HCT116 (cell line): ENCODE results near the gene TMEM45B. TPM values are rescaled to one million over a fixed set of nuclear protein-coding genes. Genes with fewer than 3 reads are reported as not detected.

Experiments
- ATAC-seq: fragments of 200-7000 bp; cut with Tn5 transposase; 2 replicates; pipeline ENCODE4 v1.9.1; 2020; ENCODE audit warnings: mild to moderate bottlenecking, moderate library complexity
- BruUV-seq: library from RNA; stranded (reverse); fragments of 400-500 nt; replicated peaks from 2 replicates; lab custom pipeline; 2021; lab: Mats Ljungman, UMichigan
- CTCF ChIA-PET: fragments of 300-600 bp; sonication (Branson Sonifier 250); formaldehyde crosslinking; loops from one replicate; lab custom pipeline; 2021; ENCODE audit warnings: antibody characterized with exemption; lab: Charles Lee
- POLR2A ChIA-PET: fragments of 300-600, 350-600 bp; sonication (Branson Sonifier 250); formaldehyde crosslinking; loops from one replicate; lab custom pipeline; 2021; ENCODE audit warnings: antibody characterized with exemption; lab: Charles Lee
- RAD21 ChIA-PET, 2 experiments: fragments of 300-600 bp; sonication (Branson Sonifier 250); formaldehyde crosslinking; loops; one replicate each; lab custom pipeline; 2023; ENCODE audit warnings: low total read pairs in 2 of 2; ENCODE audit not compliant: uncharacterized antibody in 2 of 2, unreplicated experiment in 2 of 2, low non-redundant PET in 1 of 2; lab: Charles Lee
- DNase-seq: peaks from one replicate; pipeline ENCODE4 v3.0.0-alpha.2; 2010; ENCODE audit warnings: low read depth, low spot score
- H2AFZ ChIP-seq: fragments of 200-600 bp; shearing (Covaris generic), sonication (generic); 2 replicates; pipeline ENCODE4 v1.6.1; 2017; ENCODE audit warnings: low read depth, mixed run types, mixed read lengths, antibody characterized with exemption, low read length; ENCODE audit not compliant: poor library complexity, severe bottlenecking
- H3K27ac ChIP-seq: 2 replicates; pipeline ENCODE4 v1.5.1; 2012; ENCODE audit warnings: low read depth, low read length
- H3K27me3 ChIP-seq: fragments of 200-600 bp; sonication (generic); 2 replicates; pipeline ENCODE4 v1.6.1; 2016; ENCODE audit warnings: mixed run types, low read length, mixed read lengths; ENCODE audit not compliant: insufficient read depth
- H3K36me3 ChIP-seq, 2 experiments: fragments of 200-500 bp in 1 of 2; fragments of 200-600 bp in 1 of 2; sonication (Bioruptor generic) in 1 of 2; sonication (generic) in 1 of 2; 2 replicates each; pipeline versions ENCODE4 v1.5.1 to v1.6.1; 2014 to 2016; ENCODE audit warnings: low read length in 2 of 2, inconsistent platforms in 1 of 2, mixed read lengths in 1 of 2, mixed run types in 1 of 2; ENCODE audit not compliant: insufficient read depth in 2 of 2, control insufficient read depth in 1 of 2
- H3K4me1 ChIP-seq, 2 experiments: fragments of 200-600 bp in 1 of 2; sonication (generic) in 1 of 2; 2 replicates each; pipeline versions ENCODE4 v1.5.1 to v1.6.1; 2012 to 2017; ENCODE audit warnings: low read length in 2 of 2, inconsistent platforms in 1 of 2, mild to moderate bottlenecking in 1 of 2, mixed read lengths in 1 of 2, mixed run types in 1 of 2, moderate library complexity in 1 of 2; ENCODE audit not compliant: insufficient read depth in 2 of 2, control insufficient read depth in 1 of 2
- H3K4me2 ChIP-seq: fragments of 200-600 bp; sonication (generic); 2 replicates; pipeline ENCODE4 v1.6.1; 2017; ENCODE audit warnings: mixed run types, low read length, mixed read lengths
- H3K4me3 ChIP-seq, 2 experiments: fragments of 200-600 bp in 1 of 2; sonication (generic) in 1 of 2; replicated peaks in 1 of 2; 2 replicates each; pipeline ENCODE4 v1.5.1; 2011 to 2016; ENCODE audit warnings: low read length in 2 of 2, control low read depth in 1 of 2, low read depth in 1 of 2, mild to moderate bottlenecking in 1 of 2, mixed read lengths in 1 of 2, mixed run types in 1 of 2
- H3K79me2 ChIP-seq: fragments of 200-600 bp; sonication (generic); 2 replicates; pipeline ENCODE4 v1.6.1; 2017; ENCODE audit warnings: mild to moderate bottlenecking, mixed run types, low read length, moderate library complexity, mixed read lengths; ENCODE audit not compliant: insufficient read depth
- H3K9ac ChIP-seq: fragments of 200-600 bp; sonication (generic); 2 replicates; pipeline ENCODE4 v1.6.1; 2016; ENCODE audit warnings: low read length, mixed read lengths
- H3K9me2 ChIP-seq: fragments of 200-600 bp; sonication (generic), shearing (Covaris generic); 2 replicates; pipeline ENCODE4 v1.6.1; 2017; ENCODE audit warnings: mixed run types, mild to moderate bottlenecking, moderate library complexity; ENCODE audit not compliant: insufficient read depth
- H3K9me3 ChIP-seq, 2 experiments: fragments of 200-500 bp in 1 of 2; fragments of 200-600 bp in 1 of 2; sonication (Bioruptor generic) in 1 of 2; sonication (generic) in 1 of 2; 2 replicates each; pipeline ENCODE4 v1.6.1; 2014 to 2017; ENCODE audit warnings: low read length in 2 of 2, mixed read lengths in 2 of 2, inconsistent platforms in 1 of 2, low read depth in 1 of 2, mild to moderate bottlenecking in 1 of 2, mixed run types in 1 of 2, moderate library complexity in 1 of 2; ENCODE audit not compliant: control insufficient read depth in 1 of 2, insufficient read depth in 1 of 2
- H4K20me1 ChIP-seq: fragments of 200-600 bp; sonication (generic), shearing (Covaris generic); 2 replicates; pipeline ENCODE4 v1.6.1; 2017; ENCODE audit warnings: mixed run types, mild to moderate bottlenecking, moderate library complexity; ENCODE audit not compliant: insufficient read depth
- ATF3 ChIP-seq: IDR thresholded peaks from 2 replicates; pipeline ENCODE4 v1.6.1; 2012
- CBX3 ChIP-seq: IDR thresholded peaks from 2 replicates; pipeline ENCODE4 v1.6.1; 2012; ENCODE audit warnings: low read depth
- CEBPB ChIP-seq: IDR thresholded peaks from 2 replicates; pipeline ENCODE4 v1.6.1; 2012; ENCODE audit warnings: low read depth
- CTCF ChIP-seq, 3 experiments: fragments of 200-600 bp in 1 of 3; sonication (generic) in 1 of 3; IDR thresholded peaks in 2 of 3; conservative IDR thresholded peaks in 1 of 3; 2 replicates each; pipeline ENCODE4 v1.5.1; 2012 to 2017; ENCODE audit warnings: low read depth in 2 of 3, low read length in 2 of 3, antibody characterized with exemption in 1 of 3, borderline replicate concordance in 1 of 3, control low read depth in 1 of 3, mild to moderate bottlenecking in 1 of 3, mixed read lengths in 1 of 3, mixed run types in 1 of 3, moderate library complexity in 1 of 3; ENCODE audit not compliant: insufficient read depth in 1 of 3
- EGR1 ChIP-seq: IDR thresholded peaks from 2 replicates; pipeline ENCODE4 v1.6.1; 2012; ENCODE audit warnings: low read depth
- ELF1 ChIP-seq: IDR thresholded peaks from 2 replicates; pipeline ENCODE4 v1.6.1; 2012; ENCODE audit warnings: low read depth, borderline replicate concordance
- EZH2 ChIP-seq: fragments of 200-600 bp; sonication (generic); IDR thresholded peaks from 2 replicates; pipeline ENCODE4 v1.6.1; 2017; ENCODE audit warnings: antibody characterized with exemption, mixed run types
- JUND ChIP-seq: IDR thresholded peaks from 2 replicates; pipeline ENCODE4 v1.6.1; 2012
- MAX ChIP-seq: IDR thresholded peaks from 2 replicates; pipeline ENCODE4 v1.6.1; 2012
- POLR2AphosphoS5 ChIP-seq: IDR thresholded peaks from 2 replicates; pipeline ENCODE4 v1.6.1; 2011; ENCODE audit warnings: mild to moderate bottlenecking, low read depth, low read length, moderate library complexity
- RAD21 ChIP-seq: IDR thresholded peaks from 2 replicates; pipeline ENCODE4 v1.6.1; 2012; ENCODE audit warnings: low read depth, mild to moderate bottlenecking
- REST ChIP-seq: IDR thresholded peaks from 2 replicates; pipeline ENCODE4 v1.6.1; 2012; ENCODE audit warnings: low read depth
- SP1 ChIP-seq: IDR thresholded peaks from 2 replicates; pipeline ENCODE4 v1.6.1; 2012; ENCODE audit warnings: low read depth
- ZBTB33 ChIP-seq: IDR thresholded peaks from 2 replicates; pipeline ENCODE4 v1.6.1; 2011; ENCODE audit warnings: mild to moderate bottlenecking, low read length, moderate library complexity; ENCODE audit not compliant: insufficient replicate concordance; ENCODE audit errors: extremely low read depth
- ZFX ChIP-seq: fragments of 450-650 bp; IDR thresholded peaks from 2 replicates; pipeline ENCODE4 v1.6.1; 2017
- intact Hi-C: fragments of 100-400 bp; cut with micrococcal nuclease; formaldehyde crosslinking; loops from 2 replicates; pipeline ENCODE4 v1.10.0; 2022
- total RNA-seq: library from RNA; stranded (reverse); gene quantifications from one replicate; pipeline ENCODE4 v1.2.1, GENCODE V29; 2021; ENCODE audit not compliant: unreplicated experiment

The TMEM45B gene
- total RNA-seq, 1 experiment from 2014 or later = not detected

GRCh38 chr11:129836979-129837378 lies 21.3 kb downstream of the TMEM45B start:
- Histone ChIP-seq H3K9ac (no peak overlapping the region), H3K9me2 (no peaks in the 10 kb centered on the region), H3K4me2 (peak overlapping the region; percentile 28; the same call in 1 of the 2 replicates), H3K9me3 (no peaks in the 10 kb centered on the region), H4K20me1 (no peaks in the 10 kb centered on the region), H3K4me3 (no peak overlapping the region), H3K27me3 (no peaks in the 10 kb centered on the region), H3K27ac (no peak overlapping the region), H3K36me3 (no peaks in the 10 kb centered on the region), H3K79me2 (no peaks in the 10 kb centered on the region), H2AFZ (peak overlapping the region; percentile 58), H3K4me1 (peaks cover 0 to 10% of the 10 kb centered on the region in 2 experiments; a peak in 2 of 4 replicates)
- DNase-seq (no peak), ATAC-seq (peak; percentile 31)
- BruUV-seq = no TSS peak
- RAD21 ChIA-PET = no interaction called here
- TF ChIP-seq POLR2AphosphoS5 (no peak), CBX3 (no peak), CTCF (IDR thresholded peaks at IDR 0.05 in 2 of 3, conservative IDR thresholded peaks at IDR 0.05 in 1 of 3; ENCODE audit: borderline replicate concordance in 1 of 3, insufficient read depth in 1 of 3, low read depth in 2 of 3, low read length in 2 of 3) (no peak), CEBPB (no peak), ZBTB33 (no peak), EZH2 (no peak), SP1 (no peak), ELF1 (no peak), REST (no peak), ATF3 (no peak), ZFX (no peak), EGR1 (no peak), RAD21 (no peak), JUND (no peak), MAX (no peak)
- POLR2A ChIA-PET = no interaction called here
- CTCF ChIA-PET = no interaction called here
- intact Hi-C loops = no loop called here
